Osteoblast (primary cell): ENCODE data around the gene MIOS. TPM values are rescaled to one million over a fixed set of nuclear protein-coding genes. Genes with fewer than 3 reads are reported as not detected.

Experiments
- DNase-seq: peaks from one replicate; pipeline ENCODE4 v3.0.0; 2011; ENCODE audit warnings: low spot score, mixed read lengths; ENCODE audit not compliant: insufficient read length; ENCODE audit errors: missing footprints
- H2AFZ ChIP-seq: 2 replicates; pipeline ENCODE4 v1.6.0; 2011; ENCODE audit warnings: mild to moderate bottlenecking, low read length
- H3K27ac ChIP-seq: 2 replicates; pipeline ENCODE4 v1.5.1; 2011; ENCODE audit warnings: mild to moderate bottlenecking, low read depth, low read length, moderate library complexity
- H3K27me3 ChIP-seq: 2 replicates; pipeline ENCODE4 v1.6.0; 2012; ENCODE audit warnings: mild to moderate bottlenecking, control low read depth, inconsistent platforms, low read length, moderate library complexity; ENCODE audit not compliant: insufficient read depth
- H3K36me3 ChIP-seq: 2 replicates; pipeline ENCODE4 v1.5.1; 2011; ENCODE audit warnings: mild to moderate bottlenecking, low read length, control low read depth, moderate library complexity; ENCODE audit not compliant: insufficient read depth
- H3K4me1 ChIP-seq: 2 replicates; pipeline ENCODE4 v1.5.1; 2011; ENCODE audit warnings: mild to moderate bottlenecking, low read length, control low read depth, moderate library complexity; ENCODE audit not compliant: insufficient read depth
- H3K4me2 ChIP-seq: 2 replicates; pipeline ENCODE4 v1.6.0; 2011; ENCODE audit warnings: mild to moderate bottlenecking, low read length; ENCODE audit not compliant: insufficient read depth
- H3K4me3 ChIP-seq: fragments of 200-600 bp; sonication (generic); 3 replicates; pipeline ENCODE4 v1.5.1; 2012; ENCODE audit warnings: mild to moderate bottlenecking, low read length, inconsistent platforms; ENCODE audit not compliant: insufficient read depth
- H3K79me2 ChIP-seq: 2 replicates; pipeline ENCODE4 v1.6.0; 2012; ENCODE audit warnings: mild to moderate bottlenecking, low read length, control low read depth, inconsistent platforms; ENCODE audit not compliant: insufficient read depth
- H3K9me3 ChIP-seq: 2 replicates; pipeline ENCODE4 v1.5.1; 2011; ENCODE audit warnings: low read depth, low read length, control low read depth
- H4K20me1 ChIP-seq: 2 replicates; pipeline ENCODE4 v1.6.0; 2012; ENCODE audit warnings: mild to moderate bottlenecking, low read length, control low read depth; ENCODE audit not compliant: insufficient read depth
- total RNA-seq: library from RNA; depleted of rRNA; stranded (reverse); fragments of >200 nt; gene quantifications from 2 replicates; pipeline ENCODE4 v1.2.3, GENCODE V29; 2012
- TF ChIP-seq, protein P1 (sequence below): IDR thresholded peaks from 2 replicates; pipeline ENCODE4 v1.5.1; 2011; ENCODE audit warnings: mild to moderate bottlenecking, low read depth, low read length, moderate library complexity; ENCODE audit errors: extremely low read depth

MIOS gene
- total RNA-seq, 1 donor = 43.4 TPM

DNA sequence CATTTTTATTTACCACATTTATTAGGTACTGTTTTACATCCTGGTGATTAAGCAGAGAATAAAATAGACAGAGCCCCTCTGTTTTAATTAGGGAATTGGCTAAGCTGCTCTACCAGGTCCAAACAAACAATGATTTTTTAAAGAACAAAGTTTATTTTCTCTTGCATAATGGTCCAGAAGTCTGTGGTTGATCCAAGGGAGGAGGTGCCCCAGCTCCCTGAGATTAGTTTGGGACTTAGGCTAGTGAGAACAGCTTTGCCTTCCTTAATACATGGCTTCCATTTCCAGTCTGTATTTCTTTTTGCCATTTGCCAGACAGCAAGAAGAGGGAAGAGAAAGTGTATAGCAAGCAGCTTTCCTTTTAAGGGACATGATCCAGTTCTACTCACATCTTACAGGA, 2.9 kb upstream of the MIOS start:
- peak; percentile 6 for DNase-seq
- H3K27me3 ChIP-seq = no peaks in the 10 kb centered on the region
- TF ChIP-seq, protein P1, sequence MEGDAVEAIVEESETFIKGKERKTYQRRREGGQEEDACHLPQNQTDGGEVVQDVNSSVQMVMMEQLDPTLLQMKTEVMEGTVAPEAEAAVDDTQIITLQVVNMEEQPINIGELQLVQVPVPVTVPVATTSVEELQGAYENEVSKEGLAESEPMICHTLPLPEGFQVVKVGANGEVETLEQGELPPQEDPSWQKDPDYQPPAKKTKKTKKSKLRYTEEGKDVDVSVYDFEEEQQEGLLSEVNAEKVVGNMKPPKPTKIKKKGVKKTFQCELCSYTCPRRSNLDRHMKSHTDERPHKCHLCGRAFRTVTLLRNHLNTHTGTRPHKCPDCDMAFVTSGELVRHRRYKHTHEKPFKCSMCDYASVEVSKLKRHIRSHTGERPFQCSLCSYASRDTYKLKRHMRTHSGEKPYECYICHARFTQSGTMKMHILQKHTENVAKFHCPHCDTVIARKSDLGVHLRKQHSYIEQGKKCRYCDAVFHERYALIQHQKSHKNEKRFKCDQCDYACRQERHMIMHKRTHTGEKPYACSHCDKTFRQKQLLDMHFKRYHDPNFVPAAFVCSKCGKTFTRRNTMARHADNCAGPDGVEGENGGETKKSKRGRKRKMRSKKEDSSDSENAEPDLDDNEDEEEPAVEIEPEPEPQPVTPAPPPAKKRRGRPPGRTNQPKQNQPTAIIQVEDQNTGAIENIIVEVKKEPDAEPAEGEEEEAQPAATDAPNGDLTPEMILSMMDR = no peak
- H3K4me3 ChIP-seq = no peak overlapping the region
- H3K9me3 ChIP-seq = no peaks in the 10 kb centered on the region
- peaks cover 17% of the 10 kb centered on the region for H3K79me2 ChIP-seq
- peaks cover 8% of the 10 kb centered on the region for H4K20me1 ChIP-seq
- H3K4me2 ChIP-seq = peak overlapping the region; percentile 8
- no peaks in the 10 kb centered on the region for H3K36me3 ChIP-seq
- H2AFZ ChIP-seq = peak overlapping the region; percentile 3
- no peak overlapping the region for H3K27ac ChIP-seq
- H3K4me1 ChIP-seq = peaks cover 24% of the 10 kb centered on the region

DNA sequence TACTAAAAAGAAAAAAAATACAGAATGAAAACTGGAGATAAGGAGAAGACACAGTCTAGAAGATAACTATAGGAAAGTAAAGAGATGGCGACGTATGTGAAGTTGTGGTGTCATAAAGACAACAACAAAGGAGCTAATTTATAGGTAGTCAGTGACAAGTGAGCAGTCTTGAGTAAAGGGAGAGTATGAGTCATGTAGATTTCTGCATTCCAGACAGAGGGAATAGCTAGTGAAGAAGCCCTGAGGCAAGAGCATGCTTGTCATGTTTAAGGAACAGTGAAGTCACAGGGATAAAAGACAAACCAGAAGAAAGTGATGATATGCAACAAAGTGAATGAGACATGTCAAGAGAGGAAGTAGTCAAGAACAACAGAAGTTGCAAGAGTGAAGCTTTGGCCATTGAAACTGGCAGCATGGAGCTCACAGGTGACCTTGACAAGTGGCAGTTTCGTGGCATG, 2.3 kb upstream of the MIOS start:
- H3K27me3 ChIP-seq = no peaks in the 10 kb centered on the region
- H2AFZ ChIP-seq = no peak overlapping the region
- H3K4me2 ChIP-seq = peak overlapping the region; percentile 8
- H3K27ac ChIP-seq = no peak overlapping the region
- H3K4me1 ChIP-seq = peaks cover 27% of the 10 kb centered on the region
- H4K20me1 ChIP-seq = peaks cover 8% of the 10 kb centered on the region
- no peaks in the 10 kb centered on the region for H3K36me3 ChIP-seq
- no peaks in the 10 kb centered on the region for H3K9me3 ChIP-seq
- peak; percentile 90 for DNase-seq
- peaks cover 23% of the 10 kb centered on the region for H3K79me2 ChIP-seq
- TF ChIP-seq, protein P1 = no peak
- no peak overlapping the region for H3K4me3 ChIP-seq

DNA sequence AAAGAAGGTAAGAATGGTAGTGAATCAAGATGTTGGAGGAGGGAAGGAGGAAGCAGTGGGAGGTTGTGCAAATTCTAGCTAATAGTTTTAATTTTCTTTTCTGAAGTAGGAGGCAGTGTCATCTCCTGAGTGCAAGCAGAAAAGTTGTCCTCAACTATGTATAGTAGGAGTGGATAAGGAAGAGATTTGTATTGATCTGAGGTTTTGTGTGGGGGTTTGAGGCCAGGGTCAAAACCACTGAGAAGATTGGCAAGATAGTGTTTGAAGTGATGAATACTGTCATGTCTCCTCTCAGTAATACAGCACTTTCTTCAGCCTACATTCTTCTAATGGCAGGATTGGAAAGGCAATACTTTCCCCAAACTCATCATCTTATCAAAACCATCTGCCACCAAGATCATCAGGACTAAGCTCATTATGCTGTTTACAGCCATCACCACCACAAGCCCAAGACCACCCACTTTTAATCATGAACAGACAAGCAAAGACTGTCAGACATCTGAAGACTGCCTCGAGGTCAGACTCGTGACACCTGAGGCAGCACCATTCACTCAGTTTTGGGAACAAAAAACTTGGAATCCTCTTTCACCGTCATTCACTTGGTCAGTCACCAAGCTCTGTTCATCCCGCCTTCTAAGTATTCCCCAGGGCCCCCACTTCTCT, 1.5 kb upstream of the MIOS start:
- Histone ChIP-seq H3K4me3 (no peak overlapping the region), H3K36me3 (no peaks in the 10 kb centered on the region), H3K27ac (no peak overlapping the region), H3K9me3 (no peaks in the 10 kb centered on the region), H3K79me2 (peaks cover 31% of the 10 kb centered on the region), H3K27me3 (no peaks in the 10 kb centered on the region), H3K4me2 (no peak overlapping the region), H2AFZ (no peak overlapping the region), H3K4me1 (peaks cover 29% of the 10 kb centered on the region), H4K20me1 (peaks cover 12% of the 10 kb centered on the region)
- DNase-seq = peak; percentile 30
- TF ChIP-seq, protein P1 = no peak

DNA sequence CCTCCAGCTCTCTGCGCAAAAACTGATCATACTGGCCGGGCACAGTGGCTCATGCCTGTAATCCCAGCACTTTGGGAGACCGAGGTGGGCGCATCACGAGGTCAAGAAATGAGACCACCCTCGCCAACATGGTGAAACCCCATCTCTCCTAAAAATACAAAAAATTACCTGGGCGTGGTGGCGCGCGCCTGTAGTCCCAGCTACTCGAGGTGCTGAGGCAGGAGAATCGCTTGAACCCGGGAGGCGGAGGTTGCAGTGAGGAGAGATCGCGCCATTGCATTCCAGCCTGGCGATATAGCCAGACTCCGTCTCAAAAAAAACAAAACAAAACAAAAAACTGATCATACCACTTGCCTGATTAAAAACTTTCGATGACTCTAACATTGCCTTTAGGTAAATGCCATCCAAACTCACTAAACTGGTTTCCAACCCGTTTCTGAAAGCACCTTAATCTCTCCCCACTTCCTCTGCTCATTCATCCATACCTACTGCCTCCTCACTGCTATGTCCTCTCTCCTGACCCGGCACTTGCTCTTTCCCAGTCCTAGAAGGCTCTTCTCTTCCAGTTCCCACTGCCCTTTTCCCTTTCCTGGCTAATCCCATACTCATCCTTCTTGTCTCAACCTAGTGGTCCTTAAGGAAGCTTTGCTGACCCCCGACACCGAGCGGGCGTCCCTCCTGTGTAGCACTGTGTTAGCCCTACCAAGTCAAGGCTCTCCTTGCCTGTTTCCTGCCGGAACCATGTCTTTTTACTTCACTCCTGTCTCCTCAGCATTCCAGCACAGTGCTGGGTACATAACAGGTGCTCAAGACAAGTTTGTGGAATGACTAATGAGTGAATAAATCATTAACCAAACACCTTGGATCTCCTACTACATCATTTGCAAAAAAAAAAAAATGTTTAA, 686 bp upstream of the MIOS start:
- TF ChIP-seq, protein P1 = no peak

More for the DNA sequence above, 686 bp upstream of the MIOS start:
- Histone ChIP-seq H2AFZ (peak overlapping the region; percentile 21), H3K27ac (peak overlapping the region; percentile 69), H3K4me3 (peak overlapping the region; percentile 85), H3K4me1 (peaks cover 29% of the 10 kb centered on the region), H3K9me3 (no peaks in the 10 kb centered on the region), H3K36me3 (no peaks in the 10 kb centered on the region), H4K20me1 (peaks cover 13% of the 10 kb centered on the region), H3K27me3 (no peaks in the 10 kb centered on the region), H3K4me2 (peak overlapping the region; percentile 67), H3K79me2 (peaks cover 39% of the 10 kb centered on the region)
- peak; percentile 67 for DNase-seq
